Colonic mucosa (tissue), 4 donors: Measurements from ENCODE around the gene ADGRL1. TPM values are rescaled to one million over a fixed set of nuclear protein-coding genes. Genes with fewer than 3 reads are reported as not detected.

Experiments used
- DNase-seq: peaks from one replicate; pipeline ENCODE4 v3.0.0-alpha.2; 2020
- H3K27ac ChIP-seq: fragments of 200-600 bp; one replicate; pipeline ENCODE4 v1.8.0; 2021
- H3K27me3 ChIP-seq: fragments of 200-600 bp; one replicate; pipeline ENCODE4 v1.8.0; 2021
- H3K36me3 ChIP-seq: fragments of 200-600 bp; one replicate; pipeline ENCODE4 v1.8.0; 2021
- H3K4me1 ChIP-seq: fragments of 200-600 bp; one replicate; pipeline ENCODE4 v1.8.0; 2021; ENCODE audit warnings: mild to moderate bottlenecking
- H3K4me3 ChIP-seq: fragments of 200-600 bp; one replicate; pipeline ENCODE4 v1.8.0; 2021
- H3K9ac ChIP-seq, 2 donors: one replicate each; pipeline ENCODE4 v1.7.0; 2013; ENCODE audit warnings: control low read depth in 2 of 2, low read depth in 2 of 2, low read length in 2 of 2
- H3K9me3 ChIP-seq: fragments of 200-600 bp; one replicate; pipeline ENCODE4 v1.8.0; 2021
- intact Hi-C: fragments of 100-400 bp; cut with DNase I; formaldehyde crosslinking; loops from one replicate; pipeline ENCODE4 v1.14.1; 2022
- total RNA-seq, 2 donors: library from RNA; stranded (reverse); fragmentation: NEBNext Ultra II Directional in 1 of 2; extraction: Animal tissue kit (Norgen Biotek cat#: 25700) in 1 of 2; gene quantifications; one replicate each; pipeline ENCODE4 v1.2.1, GENCODE V29; 2021
- TF ChIP-seq, protein P1 (sequence below): fragments of 200-600 bp; IDR thresholded peaks from one replicate; pipeline ENCODE4 v1.8.0; 2022; ENCODE audit warnings: antibody characterized with exemption, mild to moderate bottlenecking
- donor health status: healthy.
- donor health status: DM: no; HTN: no; CAD: no.
- donor health status: DM: no; HTN: no; CAD: no.

Gene ADGRL1
- total RNA-seq, 2 donors from 2014 or later = 18.4 to 28.0 TPM

DNA sequence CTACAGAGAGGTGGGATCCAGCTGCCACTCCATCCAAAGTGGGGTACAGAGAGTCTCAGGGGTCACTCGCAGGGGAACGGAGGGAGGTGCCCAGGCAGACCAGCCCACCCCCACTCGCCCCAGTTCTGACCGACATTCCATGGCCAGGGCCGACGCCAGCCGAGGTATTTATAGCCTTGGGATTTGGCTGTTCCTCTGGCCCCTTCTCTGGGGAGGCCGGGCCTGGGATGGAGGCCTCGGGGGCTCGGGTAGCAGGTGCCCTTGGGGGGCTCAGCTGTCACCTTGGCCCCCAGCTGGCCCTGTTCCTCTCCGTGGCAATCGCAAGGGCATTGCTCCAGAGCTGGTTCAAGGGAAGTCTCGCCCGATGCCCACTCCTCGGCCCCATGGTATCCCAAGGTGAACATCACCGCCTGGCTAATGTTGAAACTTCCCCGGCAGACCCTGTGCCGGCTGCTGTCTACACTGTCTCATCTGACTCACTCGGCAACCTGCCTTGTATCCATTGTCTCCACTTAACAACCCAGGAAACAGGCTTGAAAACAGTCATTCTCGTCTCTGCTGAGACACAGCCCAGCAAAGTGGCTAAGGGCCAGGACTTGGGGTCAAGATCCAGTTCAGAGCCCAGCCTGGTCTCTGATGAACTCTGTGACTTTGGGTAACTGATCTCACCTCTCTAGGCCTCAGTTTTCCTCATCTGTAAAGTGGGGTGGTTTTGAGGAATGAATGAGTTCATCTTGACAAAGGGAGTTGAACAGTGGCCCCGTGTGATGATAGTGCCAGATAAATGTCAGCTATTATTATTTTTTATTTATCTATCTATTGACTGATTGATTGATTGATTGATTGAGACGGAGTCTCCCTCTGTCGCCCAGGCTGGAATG lies 98.1 kb downstream of the ADGRL1 start:
- H3K4me1 ChIP-seq = no peaks in the 10 kb centered on the region
- TF ChIP-seq, protein P1, sequence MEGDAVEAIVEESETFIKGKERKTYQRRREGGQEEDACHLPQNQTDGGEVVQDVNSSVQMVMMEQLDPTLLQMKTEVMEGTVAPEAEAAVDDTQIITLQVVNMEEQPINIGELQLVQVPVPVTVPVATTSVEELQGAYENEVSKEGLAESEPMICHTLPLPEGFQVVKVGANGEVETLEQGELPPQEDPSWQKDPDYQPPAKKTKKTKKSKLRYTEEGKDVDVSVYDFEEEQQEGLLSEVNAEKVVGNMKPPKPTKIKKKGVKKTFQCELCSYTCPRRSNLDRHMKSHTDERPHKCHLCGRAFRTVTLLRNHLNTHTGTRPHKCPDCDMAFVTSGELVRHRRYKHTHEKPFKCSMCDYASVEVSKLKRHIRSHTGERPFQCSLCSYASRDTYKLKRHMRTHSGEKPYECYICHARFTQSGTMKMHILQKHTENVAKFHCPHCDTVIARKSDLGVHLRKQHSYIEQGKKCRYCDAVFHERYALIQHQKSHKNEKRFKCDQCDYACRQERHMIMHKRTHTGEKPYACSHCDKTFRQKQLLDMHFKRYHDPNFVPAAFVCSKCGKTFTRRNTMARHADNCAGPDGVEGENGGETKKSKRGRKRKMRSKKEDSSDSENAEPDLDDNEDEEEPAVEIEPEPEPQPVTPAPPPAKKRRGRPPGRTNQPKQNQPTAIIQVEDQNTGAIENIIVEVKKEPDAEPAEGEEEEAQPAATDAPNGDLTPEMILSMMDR = no peak
- H3K36me3 ChIP-seq = no peaks in the 10 kb centered on the region
- H3K4me3 ChIP-seq = no peak overlapping the region
- H3K27ac ChIP-seq = no peak overlapping the region
- no peak for DNase-seq
- intact Hi-C loops = no loop called here
- H3K9me3 ChIP-seq = no peaks in the 10 kb centered on the region
- H3K9ac ChIP-seq = peak overlapping the region in 1 of 2 donors; percentile 12
- no peaks in the 10 kb centered on the region for H3K27me3 ChIP-seq

DNA sequence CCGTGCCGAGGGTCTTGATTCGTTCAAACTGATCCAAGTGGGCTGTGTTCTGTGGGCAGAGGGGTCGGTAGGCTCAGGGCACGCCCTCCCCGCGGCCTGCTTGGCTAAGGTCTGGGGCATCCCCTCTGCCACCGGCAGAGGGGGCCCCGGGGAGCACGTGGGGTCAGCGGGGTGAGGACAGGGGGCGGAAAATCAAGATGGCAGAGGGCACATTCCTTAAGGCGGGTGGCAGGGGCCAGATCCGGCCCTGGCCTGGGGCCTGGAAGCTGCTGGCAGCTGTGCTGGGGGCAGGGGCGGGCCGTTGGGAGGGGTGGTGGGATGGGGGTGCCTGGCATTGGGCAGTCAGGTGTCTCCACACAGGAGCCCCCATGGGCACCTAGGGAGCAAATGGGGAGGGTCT lies 99.1 kb downstream of the ADGRL1 start:
- Histone ChIP-seq H3K27ac (no peak overlapping the region), H3K4me3 (no peak overlapping the region), H3K36me3 (no peaks in the 10 kb centered on the region), H3K4me1 (no peaks in the 10 kb centered on the region), H3K9ac (no peak overlapping the region), H3K9me3 (no peaks in the 10 kb centered on the region), H3K27me3 (no peaks in the 10 kb centered on the region)
- DNase-seq = no peak
- TF ChIP-seq, protein P1 = no peak
- intact Hi-C loops = no loop called here

DNA sequence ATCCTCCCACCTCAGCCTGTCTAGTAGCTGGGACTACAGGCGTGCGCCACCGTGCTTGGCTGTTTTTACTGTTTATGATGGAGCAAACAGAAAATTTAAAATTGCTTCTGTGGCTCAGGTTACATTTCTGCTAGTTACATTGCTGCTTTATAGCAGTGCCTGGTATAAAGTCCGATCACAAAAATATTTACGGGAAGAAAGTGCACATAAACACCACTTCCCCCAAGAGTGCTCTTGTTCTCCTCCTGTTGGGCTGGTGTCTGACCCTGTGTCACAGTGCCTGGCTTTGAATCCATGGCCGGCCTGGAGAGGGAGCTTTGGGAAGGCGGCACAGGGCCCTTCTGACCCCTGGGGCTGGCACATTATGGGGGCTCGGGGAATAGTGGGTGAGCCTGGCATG lies 100.3 kb downstream of the ADGRL1 start:
- no peaks in the 10 kb centered on the region for H3K4me1 ChIP-seq
- no peaks in the 10 kb centered on the region for H3K36me3 ChIP-seq
- H3K27ac ChIP-seq = peak overlapping the region; percentile 53
- no peak overlapping the region for H3K9ac ChIP-seq
- H3K4me3 ChIP-seq = no peak overlapping the region
- no peaks in the 10 kb centered on the region for H3K27me3 ChIP-seq
- H3K9me3 ChIP-seq = no peaks in the 10 kb centered on the region
- TF ChIP-seq, protein P1 = no peak
- DNase-seq = no peak
- intact Hi-C loops = no loop called here

DNA sequence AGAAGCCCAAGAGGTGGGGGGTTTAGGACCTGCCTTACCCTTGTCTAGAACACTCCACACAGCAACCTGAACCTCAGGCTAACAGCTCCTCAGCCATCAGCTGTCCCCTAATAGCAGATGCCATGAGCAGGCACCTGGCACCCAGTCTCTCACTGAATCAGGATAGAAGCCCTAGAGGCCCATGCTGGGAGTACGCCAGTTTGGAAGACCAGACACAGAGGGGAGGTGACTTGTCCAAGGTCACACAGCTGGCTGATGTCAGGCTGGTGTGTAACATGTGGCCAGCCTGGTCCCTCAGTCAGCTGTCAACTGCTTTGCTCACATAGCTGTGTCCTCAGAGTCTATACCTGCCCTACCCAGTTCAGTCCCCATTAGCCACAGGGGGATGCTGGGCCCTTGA lies 102.7 kb downstream of the ADGRL1 start:
- Histone ChIP-seq H3K9ac (no peak overlapping the region), H3K4me1 (no peaks in the 10 kb centered on the region), H3K4me3 (no peak overlapping the region), H3K9me3 (no peaks in the 10 kb centered on the region), H3K27me3 (no peaks in the 10 kb centered on the region), H3K36me3 (no peaks in the 10 kb centered on the region), H3K27ac (no peak overlapping the region)
- intact Hi-C loops = no loop called here
- DNase-seq = no peak
- TF ChIP-seq, protein P1 = no peak

DNA sequence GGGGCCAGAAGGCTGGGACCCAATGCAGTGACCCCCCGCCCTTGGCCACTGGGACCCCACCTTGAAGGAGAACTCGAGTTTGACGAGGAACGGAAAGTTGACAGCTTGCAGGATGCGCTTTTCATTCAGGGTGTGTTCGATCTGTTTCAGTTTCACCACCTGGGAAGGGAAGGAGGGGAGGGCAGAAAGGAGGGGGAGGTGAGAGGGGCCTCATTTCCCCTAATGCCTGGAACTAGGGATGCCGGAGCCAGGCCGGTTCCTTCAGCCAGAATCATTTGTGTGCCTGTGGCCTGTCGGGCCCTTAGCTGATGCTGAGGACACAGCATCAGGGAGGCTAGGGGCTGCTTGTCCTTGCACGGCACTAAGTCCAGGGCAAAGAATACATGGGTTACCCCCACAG lies 103.2 kb downstream of the ADGRL1 start:
- intact Hi-C loops = no loop called here
- H3K27me3 ChIP-seq = no peaks in the 10 kb centered on the region
- no peak for DNase-seq
- TF ChIP-seq, protein P1 = no peak
- H3K9ac ChIP-seq = no peak overlapping the region
- H3K4me3 ChIP-seq = no peak overlapping the region
- no peaks in the 10 kb centered on the region for H3K4me1 ChIP-seq
- H3K9me3 ChIP-seq = no peaks in the 10 kb centered on the region
- H3K27ac ChIP-seq = no peak overlapping the region
- no peaks in the 10 kb centered on the region for H3K36me3 ChIP-seq
